ENCODE data around the gene ELMO1.

GRCh38 chr7:36879021-36879420, 569.6 kb downstream of the ELMO1 start:
- no peak for TF ChIP-seq EZH2 (IDR thresholded peaks at IDR 0.05)
- TF ChIP-seq CTCF (IDR thresholded peaks at IDR 0.05 in 2 of 3, conservative IDR thresholded peaks at IDR 0.05 in 1 of 3; ENCODE audit: borderline replicate concordance in 1 of 3, insufficient read depth in 1 of 3, low read depth in 2 of 3, low read length in 2 of 3) = no peak
- TF ChIP-seq SIN3A (IDR thresholded peaks at IDR 0.05; ENCODE audit: low read depth) = no peak
- TF ChIP-seq TCF7L2 (IDR thresholded peaks at IDR 0.05; ENCODE audit: borderline replicate concordance, extremely low read depth, insufficient read depth, insufficient read length) = no peak
- no peak for TF ChIP-seq POLR2AphosphoS5 (IDR thresholded peaks at IDR 0.05; ENCODE audit: low read depth, low read length)
- no peak for TF ChIP-seq POLR2A (IDR thresholded peaks at IDR 0.05; ENCODE audit: borderline replicate concordance, extremely low read depth, insufficient read depth, insufficient read length)
- TF ChIP-seq YY1 (IDR thresholded peaks at IDR 0.05; ENCODE audit: extremely low read depth, insufficient replicate concordance, low read depth, low read length) = no peak
- TF ChIP-seq RAD21 (IDR thresholded peaks at IDR 0.05; ENCODE audit: low read depth) = no peak
- TF ChIP-seq, protein P1, sequence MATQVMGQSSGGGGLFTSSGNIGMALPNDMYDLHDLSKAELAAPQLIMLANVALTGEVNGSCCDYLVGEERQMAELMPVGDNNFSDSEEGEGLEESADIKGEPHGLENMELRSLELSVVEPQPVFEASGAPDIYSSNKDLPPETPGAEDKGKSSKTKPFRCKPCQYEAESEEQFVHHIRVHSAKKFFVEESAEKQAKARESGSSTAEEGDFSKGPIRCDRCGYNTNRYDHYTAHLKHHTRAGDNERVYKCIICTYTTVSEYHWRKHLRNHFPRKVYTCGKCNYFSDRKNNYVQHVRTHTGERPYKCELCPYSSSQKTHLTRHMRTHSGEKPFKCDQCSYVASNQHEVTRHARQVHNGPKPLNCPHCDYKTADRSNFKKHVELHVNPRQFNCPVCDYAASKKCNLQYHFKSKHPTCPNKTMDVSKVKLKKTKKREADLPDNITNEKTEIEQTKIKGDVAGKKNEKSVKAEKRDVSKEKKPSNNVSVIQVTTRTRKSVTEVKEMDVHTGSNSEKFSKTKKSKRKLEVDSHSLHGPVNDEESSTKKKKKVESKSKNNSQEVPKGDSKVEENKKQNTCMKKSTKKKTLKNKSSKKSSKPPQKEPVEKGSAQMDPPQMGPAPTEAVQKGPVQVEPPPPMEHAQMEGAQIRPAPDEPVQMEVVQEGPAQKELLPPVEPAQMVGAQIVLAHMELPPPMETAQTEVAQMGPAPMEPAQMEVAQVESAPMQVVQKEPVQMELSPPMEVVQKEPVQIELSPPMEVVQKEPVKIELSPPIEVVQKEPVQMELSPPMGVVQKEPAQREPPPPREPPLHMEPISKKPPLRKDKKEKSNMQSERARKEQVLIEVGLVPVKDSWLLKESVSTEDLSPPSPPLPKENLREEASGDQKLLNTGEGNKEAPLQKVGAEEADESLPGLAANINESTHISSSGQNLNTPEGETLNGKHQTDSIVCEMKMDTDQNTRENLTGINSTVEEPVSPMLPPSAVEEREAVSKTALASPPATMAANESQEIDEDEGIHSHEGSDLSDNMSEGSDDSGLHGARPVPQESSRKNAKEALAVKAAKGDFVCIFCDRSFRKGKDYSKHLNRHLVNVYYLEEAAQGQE (IDR thresholded peaks at IDR 0.05; ENCODE audit: low read depth) = no peak
- TF ChIP-seq SRF (IDR thresholded peaks at IDR 0.05; ENCODE audit: low read depth) = no peak
- no peak for TF ChIP-seq CEBPB (IDR thresholded peaks at IDR 0.05; ENCODE audit: low read depth)
